Lower lobe of right lung (tissue), 2 donors: ENCODE data around the gene TSSK3. TPM values are rescaled to one million over a fixed set of nuclear protein-coding genes. Genes with fewer than 3 reads are reported as not detected.
"Not testable (repeated sequence)": the region's sequence is repeated elsewhere in the genome, so short reads cannot be mapped to it uniquely, and the experiment has no call there.

ENCODE experiments used
- ATAC-seq, 2 donors: fragments of 200-7000 bp; cut with Tn5 transposase; one replicate each; pipeline ENCODE4 v1.9.1; 2020 to 2022; ENCODE audit warnings: mild to moderate bottlenecking in 2 of 2, moderate library complexity in 2 of 2
- DNase-seq: peaks from one replicate; pipeline ENCODE4 v3.0.0-alpha.2; 2020
- H3K27ac ChIP-seq: fragments of 200-600 bp; one replicate; pipeline ENCODE4 v1.8.0; 2022
- H3K27me3 ChIP-seq: fragments of 200-600 bp; one replicate; pipeline ENCODE4 v1.8.0; 2022; ENCODE audit warnings: low read depth
- H3K36me3 ChIP-seq: fragments of 200-600 bp; one replicate; pipeline ENCODE4 v1.8.0; 2022; ENCODE audit warnings: mild to moderate bottlenecking
- H3K4me1 ChIP-seq: fragments of 200-600 bp; one replicate; pipeline ENCODE4 v1.8.0; 2022
- H3K4me3 ChIP-seq: fragments of 200-600 bp; one replicate; pipeline ENCODE4 v1.8.0; 2022; ENCODE audit warnings: mild to moderate bottlenecking
- H3K9me3 ChIP-seq: fragments of 200-600 bp; one replicate; pipeline ENCODE4 v1.8.0; 2022
- intact Hi-C: fragments of 100-400 bp; cut with DNase I; formaldehyde crosslinking; loops from one replicate; pipeline ENCODE4 v1.11.0; 2022
- total RNA-seq: library from RNA; stranded (reverse); fragmentation: NEBNext Ultra II Directional; extraction: Animal tissue kit (Norgen Biotek cat#: 25700); gene quantifications from one replicate; pipeline ENCODE4 v1.2.1, GENCODE V29; 2021
- TF ChIP-seq, protein P1 (sequence below): fragments of 200-600 bp; IDR thresholded peaks from one replicate; pipeline ENCODE4 v1.8.0; 2022; ENCODE audit warnings: antibody characterized with exemption, mild to moderate bottlenecking
- donor health status: DM: no; HTN: yes; CAD: no; lungs with severe emphysema.

The TSSK3 gene
- total RNA-seq, 1 donor from 2014 or later = 2.1 TPM

DNA sequence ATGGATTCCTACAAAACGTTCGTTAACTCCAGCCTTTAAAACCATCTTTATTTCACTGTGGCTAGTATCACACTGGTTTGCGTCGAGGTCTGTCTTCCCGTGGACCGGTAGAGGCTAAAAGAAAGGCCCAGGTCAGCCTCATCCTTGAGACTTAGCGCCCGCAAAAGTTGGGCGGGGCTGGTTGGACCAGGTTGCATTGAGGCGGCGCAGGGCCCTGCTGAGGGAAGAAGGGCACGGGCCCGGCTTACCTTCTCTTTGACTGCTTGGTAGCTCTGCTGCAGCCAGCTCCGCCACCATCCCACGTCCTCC lies 31.4 kb downstream of the TSSK3 start:
- Histone ChIP-seq H3K36me3 (peaks cover 46% of the 10 kb centered on the region), H3K27ac (peak overlapping the region; percentile 94), H3K9me3 (no peaks in the 10 kb centered on the region), H3K4me3 (peak overlapping the region; percentile 98), H3K4me1 (peaks cover 43% of the 10 kb centered on the region), H3K27me3 (no peaks in the 10 kb centered on the region)
- peak; percentile 51 to 60 for ATAC-seq
- TF ChIP-seq, protein P1, sequence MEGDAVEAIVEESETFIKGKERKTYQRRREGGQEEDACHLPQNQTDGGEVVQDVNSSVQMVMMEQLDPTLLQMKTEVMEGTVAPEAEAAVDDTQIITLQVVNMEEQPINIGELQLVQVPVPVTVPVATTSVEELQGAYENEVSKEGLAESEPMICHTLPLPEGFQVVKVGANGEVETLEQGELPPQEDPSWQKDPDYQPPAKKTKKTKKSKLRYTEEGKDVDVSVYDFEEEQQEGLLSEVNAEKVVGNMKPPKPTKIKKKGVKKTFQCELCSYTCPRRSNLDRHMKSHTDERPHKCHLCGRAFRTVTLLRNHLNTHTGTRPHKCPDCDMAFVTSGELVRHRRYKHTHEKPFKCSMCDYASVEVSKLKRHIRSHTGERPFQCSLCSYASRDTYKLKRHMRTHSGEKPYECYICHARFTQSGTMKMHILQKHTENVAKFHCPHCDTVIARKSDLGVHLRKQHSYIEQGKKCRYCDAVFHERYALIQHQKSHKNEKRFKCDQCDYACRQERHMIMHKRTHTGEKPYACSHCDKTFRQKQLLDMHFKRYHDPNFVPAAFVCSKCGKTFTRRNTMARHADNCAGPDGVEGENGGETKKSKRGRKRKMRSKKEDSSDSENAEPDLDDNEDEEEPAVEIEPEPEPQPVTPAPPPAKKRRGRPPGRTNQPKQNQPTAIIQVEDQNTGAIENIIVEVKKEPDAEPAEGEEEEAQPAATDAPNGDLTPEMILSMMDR = no peak
- intact Hi-C loops = no loop called here
- DNase-seq = peak; percentile 68

DNA sequence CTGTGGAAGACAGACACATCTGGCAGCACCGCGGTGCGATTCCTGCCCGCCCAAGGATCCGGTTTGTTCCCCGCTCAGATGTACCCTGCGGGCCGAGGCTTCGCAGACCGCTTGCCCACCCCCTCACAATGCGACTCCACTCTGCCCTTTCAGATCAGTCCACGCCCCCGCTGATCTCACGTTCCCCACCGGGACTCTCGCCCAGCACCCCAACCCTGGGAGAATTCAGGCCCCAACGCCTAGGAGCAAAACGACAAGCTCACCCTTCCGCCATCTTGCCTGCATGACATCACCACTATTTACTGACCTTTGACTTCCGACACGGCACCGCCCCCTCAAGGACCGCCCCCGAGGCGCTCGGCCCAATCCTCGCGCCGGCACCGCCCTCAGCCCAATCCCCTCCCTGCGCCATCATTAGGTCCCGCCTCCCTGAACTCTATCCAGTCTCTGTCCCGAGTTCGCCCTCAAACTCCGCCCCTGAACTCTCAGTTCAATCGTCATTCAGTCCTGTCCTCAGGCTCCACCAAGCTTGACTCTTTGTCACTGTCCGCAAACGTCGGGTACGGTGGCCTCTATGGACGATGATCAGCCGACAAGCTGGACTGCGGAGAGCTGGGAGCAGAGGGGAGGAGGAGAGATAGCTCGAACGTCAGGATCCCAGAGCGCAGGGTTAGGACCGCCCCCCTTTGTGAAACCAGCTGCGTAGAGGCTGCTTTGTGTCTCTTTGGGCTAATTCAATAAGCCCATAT lies 32.0 kb downstream of the TSSK3 start, which contains the start of gene BSDC1:
Gene BSDC1, minus strand, starts transcription at position 301 of the 749 bp plus-strand sequence. Its CDS starts 27 bp downstream, at position 274.
- ATAC-seq = peak; percentile 100
- H3K9me3 ChIP-seq = no peaks in the 10 kb centered on the region
- DNase-seq = peak; percentile 98
- TF ChIP-seq, protein P1 = no peak
- H3K27me3 ChIP-seq = no peaks in the 10 kb centered on the region
- H3K27ac ChIP-seq = peak within 1 kb of the TSS; percentile 94
- intact Hi-C loops = no loop called here
- peak within 1 kb of the TSS; percentile 98 for H3K4me3 ChIP-seq
- H3K4me1 ChIP-seq = peaks cover 43% of the 10 kb centered on the region
- peaks cover 41% of the 10 kb centered on the region for H3K36me3 ChIP-seq

- no peaks in the 10 kb centered on the region for H3K9me3 ChIP-seq
- H3K4me3 ChIP-seq = peak overlapping the region; percentile 98
- peaks cover 35% of the 10 kb centered on the region for H3K36me3 ChIP-seq
- no peaks in the 10 kb centered on the region for H3K27me3 ChIP-seq
- H3K4me1 ChIP-seq = peaks cover 43% of the 10 kb centered on the region
- TF ChIP-seq, protein P1 = no peak
- no peak for DNase-seq
- peak overlapping the region; percentile 94 for H3K27ac ChIP-seq
- ATAC-seq = peak; percentile 1 to 3
- intact Hi-C loops = no loop called here
Observed at GRCh38 chr1:32394890-32395432, 32.6 kb downstream of the TSSK3 start.

DNA sequence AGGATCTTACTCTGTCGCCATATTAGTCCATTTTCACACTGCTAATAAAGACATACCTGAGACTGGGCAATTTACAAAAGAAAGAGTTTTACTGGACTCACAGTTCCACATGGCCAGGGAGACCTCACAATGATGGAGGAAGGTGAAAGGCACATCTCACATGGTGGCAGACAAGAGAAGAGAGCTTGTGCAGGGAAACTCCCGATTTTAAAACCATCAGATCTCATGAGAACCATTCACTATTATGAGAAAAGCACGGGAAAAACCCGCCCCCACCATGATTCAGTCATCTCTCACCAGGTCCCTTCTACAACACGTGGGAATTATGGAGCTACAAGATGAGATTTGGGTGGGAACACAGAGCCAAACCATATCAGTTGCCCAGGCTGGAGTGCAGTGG lies 34.2 kb downstream of the TSSK3 start:
- ATAC-seq, H3K9me3 ChIP-seq, H3K4me3 ChIP-seq, DNase-seq, H3K27ac ChIP-seq, H3K27me3 ChIP-seq, intact Hi-C loops: not testable (repeated sequence)
- Histone ChIP-seq H3K4me1 (peaks cover 35% of the 10 kb centered on the region), H3K36me3 (peaks cover 19% of the 10 kb centered on the region)

- TF ChIP-seq, protein P1 = no peak
- DNase-seq (no peak), ATAC-seq (no peak)
- intact Hi-C loops = no loop called here
- peaks cover under 1% of the 10 kb centered on the region for H3K36me3 ChIP-seq
- H3K27me3 ChIP-seq = no peaks in the 10 kb centered on the region
- peaks cover 16% of the 10 kb centered on the region for H3K4me1 ChIP-seq
- no peak overlapping the region for H3K4me3 ChIP-seq
- H3K9me3 ChIP-seq = no peaks in the 10 kb centered on the region
- H3K27ac ChIP-seq = no peak overlapping the region
Observed at GRCh38 chr1:32398401-32398800, 36.1 kb downstream of the TSSK3 start.

GRCh38 chr1:32399843-32400242 lies 37.5 kb downstream of the TSSK3 start:
- no peaks in the 10 kb centered on the region for H3K9me3 ChIP-seq
- H3K27me3 ChIP-seq = no peaks in the 10 kb centered on the region
- H3K4me3 ChIP-seq = no peak overlapping the region
- ATAC-seq = no peak
- no peak overlapping the region for H3K27ac ChIP-seq
- H3K4me1 ChIP-seq = peaks cover 10% of the 10 kb centered on the region
- TF ChIP-seq, protein P1 = no peak
- intact Hi-C loops = no loop called here
- no peak for DNase-seq
- no peaks in the 10 kb centered on the region for H3K36me3 ChIP-seq
